GM23338 (cell line): Measurements from ENCODE around the gene SEC16B. TPM values are rescaled to one million over a fixed set of nuclear protein-coding genes. Genes with fewer than 3 reads are reported as not detected.

ENCODE experiments used
- ATAC-seq: fragments of 200-7000 bp; cut with Tn5 transposase; 3 replicates; pipeline ENCODE4 v1.9.1; 2020
- DNase-seq: peaks from one replicate; pipeline ENCODE4 v3.0.0-alpha.2; 2015; ENCODE audit warnings: low spot score
- H2AFZ ChIP-seq: fragments of 200-600 bp; sonication (generic); 2 replicates; pipeline ENCODE4 v1.8.0; 2016; ENCODE audit warnings: antibody characterized with exemption, mild to moderate bottlenecking, moderate library complexity
- H3F3A ChIP-seq: fragments of 200-600 bp; sonication (generic); replicated peaks from 2 replicates; pipeline ENCODE4 v1.8.0; 2017; ENCODE audit warnings: antibody characterized with exemption, mixed run types, low read depth
- H3K27ac ChIP-seq: fragments of 200-600 bp; sonication (generic); 2 replicates; pipeline ENCODE4 v1.6.1; 2016; ENCODE audit warnings: low read depth
- H3K27me3 ChIP-seq: fragments of 200-600 bp; sonication (generic); 2 replicates; pipeline ENCODE4 v1.8.0; 2016; ENCODE audit warnings: mild to moderate bottlenecking, mixed run types, moderate library complexity; ENCODE audit not compliant: insufficient read depth
- H3K36me3 ChIP-seq: fragments of 200-600 bp; sonication (generic); 2 replicates; pipeline ENCODE4 v1.8.0; 2016; ENCODE audit warnings: mild to moderate bottlenecking; ENCODE audit not compliant: insufficient read depth
- H3K4me1 ChIP-seq: fragments of 200-600 bp; sonication (generic); 2 replicates; pipeline ENCODE4 v1.8.0; 2016; ENCODE audit warnings: mild to moderate bottlenecking, moderate library complexity; ENCODE audit not compliant: insufficient read depth
- H3K4me2 ChIP-seq: fragments of 200-600 bp; sonication (generic); 2 replicates; pipeline ENCODE4 v1.7.1; 2017; ENCODE audit warnings: mixed run types
- H3K4me3 ChIP-seq: fragments of 200-600 bp; sonication (generic); 2 replicates; pipeline ENCODE4 v1.6.1; 2016; ENCODE audit warnings: mixed run types
- H3K79me2 ChIP-seq: fragments of 200-600 bp; sonication (generic); replicated peaks from 2 replicates; pipeline ENCODE4 v1.8.0; 2017; ENCODE audit warnings: mild to moderate bottlenecking; ENCODE audit not compliant: insufficient read depth
- H3K9me2 ChIP-seq: fragments of 200-600 bp; sonication (generic); 2 replicates; pipeline ENCODE4 v1.8.0; 2017; ENCODE audit not compliant: insufficient read depth
- H4K20me1 ChIP-seq: fragments of 200-600 bp; sonication (generic); replicated peaks from 2 replicates; pipeline ENCODE4 v1.8.0; 2017; ENCODE audit warnings: mild to moderate bottlenecking; ENCODE audit not compliant: insufficient read depth
- H3K27ac Mint-ChIP-seq: 2 replicates; pipeline ENCODE4 v1.8.0; 2020; ENCODE audit warnings: inconsistent platforms, mild to moderate bottlenecking, moderate library complexity, mixed read lengths
- H3K27me3 Mint-ChIP-seq: 3 replicates; pipeline ENCODE4 v1.8.0; 2022; ENCODE audit warnings: low read depth, mild to moderate bottlenecking, moderate library complexity, mixed read lengths, inconsistent platforms; ENCODE audit not compliant: insufficient read depth, poor library complexity
- H3K36me3 Mint-ChIP-seq: 3 replicates; pipeline ENCODE4 v1.8.0; 2021; ENCODE audit warnings: low read depth, mild to moderate bottlenecking, inconsistent platforms, moderate library complexity, mixed read lengths
- H3K4me1 Mint-ChIP-seq: 3 replicates; pipeline ENCODE4 v1.8.0; 2020; ENCODE audit warnings: mild to moderate bottlenecking, inconsistent platforms, mixed read lengths
- H3K4me3 Mint-ChIP-seq: 3 replicates; pipeline ENCODE4 v1.8.0; 2021; ENCODE audit warnings: moderate library complexity, mild to moderate bottlenecking, inconsistent platforms, mixed read lengths
- H3K9me3 Mint-ChIP-seq: 3 replicates; pipeline ENCODE4 v1.8.0; 2020; ENCODE audit warnings: moderate library complexity, mild to moderate bottlenecking, inconsistent platforms, mixed read lengths
- CTCF ChIP-seq, 2 experiments: fragments of 200-600 bp in 1 of 2; sonication (generic) in 1 of 2; conservative IDR thresholded peaks; 2 replicates each; pipeline versions ENCODE4 v1.5.1 to v1.6.1; 2016 to 2017; ENCODE audit warnings: antibody characterized with exemption in 2 of 2, low read depth in 2 of 2, mild to moderate bottlenecking in 2 of 2, moderate library complexity in 1 of 2
- EZH2 ChIP-seq: fragments of 200-600 bp; sonication (generic); IDR thresholded peaks from one replicate; pipeline ENCODE4 v1.8.0; 2017; ENCODE audit warnings: antibody characterized with exemption, mild to moderate bottlenecking, low read depth; ENCODE audit not compliant: unreplicated experiment
- EZH2phosphoT487 ChIP-seq: fragments of 200-600 bp; sonication (generic); IDR thresholded peaks from one replicate; pipeline ENCODE4 v1.8.1; 2018; ENCODE audit warnings: antibody characterized with exemption; ENCODE audit not compliant: unreplicated experiment
- JUNB ChIP-seq: IDR thresholded peaks from one replicate; pipeline ENCODE4 v1.6.1; 2016; ENCODE audit warnings: antibody characterized with exemption; ENCODE audit not compliant: unreplicated experiment
- NANOG ChIP-seq: IDR thresholded peaks from 2 replicates; pipeline ENCODE4 v1.6.1; 2016; ENCODE audit warnings: antibody characterized with exemption, borderline replicate concordance
- POLR2AphosphoS5 ChIP-seq: IDR thresholded peaks from 2 replicates; pipeline ENCODE4 v1.6.1; 2016; ENCODE audit warnings: antibody characterized with exemption, low read depth
- REST ChIP-seq: IDR thresholded peaks from one replicate; pipeline ENCODE4 v1.6.1; 2018; ENCODE audit warnings: antibody characterized with exemption; ENCODE audit not compliant: unreplicated experiment
- STAT1 ChIP-seq: IDR thresholded peaks from one replicate; pipeline ENCODE4 v1.6.1; 2016; ENCODE audit warnings: antibody characterized with exemption; ENCODE audit not compliant: unreplicated experiment
- ZNF114 ChIP-seq: fragments of 250-450 bp; sonication (Bioruptor Pico); IDR thresholded peaks from 2 replicates; pipeline ENCODE4 v1.5.0; 2020; ENCODE audit warnings: mild to moderate bottlenecking, moderate library complexity
- ZNF462 ChIP-seq: fragments of 250-450 bp; sonication (Bioruptor Pico); IDR thresholded peaks from 2 replicates; pipeline ENCODE4 v1.5.0; 2020; ENCODE audit warnings: mild to moderate bottlenecking, moderate library complexity
- polyA plus RNA-seq: library from polyadenylated mRNA; unstranded; fragments of >200 nt; fragmentation: Nextera tagmentation; extraction: Ambion mirVana; gene quantifications from 2 replicates; pipeline ENCODE4 v1.2.1, GENCODE V29; 2016
- total RNA-seq: library from RNA; depleted of rRNA; stranded (reverse); fragments of >200 nt; shearing (Covaris generic); gene quantifications from 2 replicates; pipeline ENCODE4 v1.2.3, GENCODE V29; 2014

SEC16B gene
- total and polyA plus RNA-seq, 2 experiments from 2014 or later = 0.29 to 1.2 TPM

GRCh38 chr1:177902266-177902665, 67.6 kb downstream of the SEC16B start:
- Histone ChIP-seq H3K79me2 (no peaks in the 10 kb centered on the region), H2AFZ (no peak overlapping the region), H3K4me3 (no peak overlapping the region), H3K4me1 (no peaks in the 10 kb centered on the region), H3K9me2 (peaks cover 20% of the 10 kb centered on the region), H4K20me1 (no peaks in the 10 kb centered on the region), H3K27ac (no peak overlapping the region), H3F3A (no peaks in the 10 kb centered on the region), H3K36me3 (no peaks in the 10 kb centered on the region), H3K27me3 (no peaks in the 10 kb centered on the region), H3K4me2 (no peak overlapping the region)
- no peak overlapping the region for H3K4me3 Mint-ChIP-seq
- ATAC-seq (no peak), DNase-seq (no peak)
- peaks cover 3% of the 10 kb centered on the region for H3K27me3 Mint-ChIP-seq
- no peaks in the 10 kb centered on the region for H3K9me3 Mint-ChIP-seq
- no peak for TF ChIP-seq NANOG
- no peak for TF ChIP-seq EZH2phosphoT487
- no peak for TF ChIP-seq ZNF114 (CRISPR knock-in tag)
- TF ChIP-seq STAT1 = no peak
- H3K36me3 Mint-ChIP-seq = no peaks in the 10 kb centered on the region
- H3K4me1 Mint-ChIP-seq = no peaks in the 10 kb centered on the region
- H3K27ac Mint-ChIP-seq = no peak overlapping the region

GRCh38 chr1:177897998-177898654, 71.7 kb downstream of the SEC16B start:
- H3K4me3 Mint-ChIP-seq = no peak overlapping the region
- Histone ChIP-seq H3K27ac (no peak overlapping the region), H3K79me2 (no peaks in the 10 kb centered on the region), H3K36me3 (no peaks in the 10 kb centered on the region), H4K20me1 (no peaks in the 10 kb centered on the region), H3K4me3 (no peak overlapping the region), H3K9me2 (peaks cover 3% of the 10 kb centered on the region), H3K4me2 (no peak overlapping the region), H3K4me1 (no peaks in the 10 kb centered on the region), H2AFZ (no peak overlapping the region), H3K27me3 (no peaks in the 10 kb centered on the region), H3F3A (no peaks in the 10 kb centered on the region)
- DNase-seq = no peak
- H3K27ac Mint-ChIP-seq = no peak overlapping the region
- 0 out of 3 replicates have a peak, but pooled peaks cover 2% of the 10 kb centered on the region for H3K9me3 Mint-ChIP-seq
- H3K4me1 Mint-ChIP-seq = no peaks in the 10 kb centered on the region
- H3K27me3 Mint-ChIP-seq = peaks cover 1% of the 10 kb centered on the region
- no peak for ATAC-seq
- TF ChIP-seq JUNB = no peak
- no peak for TF ChIP-seq ZNF462
- no peak for TF ChIP-seq ZNF114 (CRISPR knock-in tag)
- TF ChIP-seq POLR2AphosphoS5 = no peak
- TF ChIP-seq REST = no peak
- TF ChIP-seq CTCF (conservative IDR thresholded peaks at IDR 0.05; ENCODE audit: low read depth in 2 of 2) = no peak
- TF ChIP-seq EZH2 = no peak
- no peaks in the 10 kb centered on the region for H3K36me3 Mint-ChIP-seq
